Bronchial epithelial cell (primary cell): Measurements from ENCODE around the gene DUSP10. TPM values are rescaled to one million over a fixed set of nuclear protein-coding genes. Genes with fewer than 3 reads are reported as not detected.
A peak's percentile ranks its signal among the peaks of the same experiment; 100 is the strongest.

ENCODE experiments used
- DNase-seq: peaks from one replicate; pipeline ENCODE4 v3.0.0-alpha.2; 2010; ENCODE audit warnings: low read depth
- FAIRE-seq: peaks from 2 replicates; lab custom pipeline; 2011; peaks lifted over from hg19 to GRCh38; lab: Jason Lieb, UNC
- H3K27me3 ChIP-seq: 2 replicates; pipeline ENCODE4 v1.5.1; 2011; ENCODE audit warnings: low read length; ENCODE audit not compliant: control insufficient read depth, insufficient read depth
- H3K36me3 ChIP-seq: 2 replicates; pipeline ENCODE4 v1.5.1; 2011; ENCODE audit warnings: low read length; ENCODE audit not compliant: control insufficient read depth, insufficient read depth
- H3K4me3 ChIP-seq: 2 replicates; pipeline ENCODE4 v1.5.1; 2011; ENCODE audit warnings: mild to moderate bottlenecking, low read depth, low read length, control low read depth
- total RNA-seq: library from RNA; depleted of rRNA; stranded (reverse); fragments of >200 nt; gene quantifications from 2 replicates; pipeline ENCODE4 v1.2.1, GENCODE V29; 2014
- TF ChIP-seq, protein P1 (sequence below): IDR thresholded peaks from 2 replicates; pipeline ENCODE4 v1.5.1; 2011; ENCODE audit warnings: mild to moderate bottlenecking, moderate library complexity, low read length, control low read depth, inconsistent platforms; ENCODE audit not compliant: insufficient read depth, severe bottlenecking

DUSP10 gene
- total RNA-seq, 1 donor from 2014 or later, result 36.6 TPM

GRCh38 chr1:221714227-221715152 is 27.4 kb downstream of the DUSP10 start:
- TF ChIP-seq, protein P1, sequence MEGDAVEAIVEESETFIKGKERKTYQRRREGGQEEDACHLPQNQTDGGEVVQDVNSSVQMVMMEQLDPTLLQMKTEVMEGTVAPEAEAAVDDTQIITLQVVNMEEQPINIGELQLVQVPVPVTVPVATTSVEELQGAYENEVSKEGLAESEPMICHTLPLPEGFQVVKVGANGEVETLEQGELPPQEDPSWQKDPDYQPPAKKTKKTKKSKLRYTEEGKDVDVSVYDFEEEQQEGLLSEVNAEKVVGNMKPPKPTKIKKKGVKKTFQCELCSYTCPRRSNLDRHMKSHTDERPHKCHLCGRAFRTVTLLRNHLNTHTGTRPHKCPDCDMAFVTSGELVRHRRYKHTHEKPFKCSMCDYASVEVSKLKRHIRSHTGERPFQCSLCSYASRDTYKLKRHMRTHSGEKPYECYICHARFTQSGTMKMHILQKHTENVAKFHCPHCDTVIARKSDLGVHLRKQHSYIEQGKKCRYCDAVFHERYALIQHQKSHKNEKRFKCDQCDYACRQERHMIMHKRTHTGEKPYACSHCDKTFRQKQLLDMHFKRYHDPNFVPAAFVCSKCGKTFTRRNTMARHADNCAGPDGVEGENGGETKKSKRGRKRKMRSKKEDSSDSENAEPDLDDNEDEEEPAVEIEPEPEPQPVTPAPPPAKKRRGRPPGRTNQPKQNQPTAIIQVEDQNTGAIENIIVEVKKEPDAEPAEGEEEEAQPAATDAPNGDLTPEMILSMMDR, result no peak
- no peaks in the 10 kb centered on the region for H3K27me3 ChIP-seq
- no peaks in the 10 kb centered on the region for H3K36me3 ChIP-seq
- no peak overlapping the region for H3K4me3 ChIP-seq
- no peak for FAIRE-seq
- no peak for DNase-seq

DNA sequence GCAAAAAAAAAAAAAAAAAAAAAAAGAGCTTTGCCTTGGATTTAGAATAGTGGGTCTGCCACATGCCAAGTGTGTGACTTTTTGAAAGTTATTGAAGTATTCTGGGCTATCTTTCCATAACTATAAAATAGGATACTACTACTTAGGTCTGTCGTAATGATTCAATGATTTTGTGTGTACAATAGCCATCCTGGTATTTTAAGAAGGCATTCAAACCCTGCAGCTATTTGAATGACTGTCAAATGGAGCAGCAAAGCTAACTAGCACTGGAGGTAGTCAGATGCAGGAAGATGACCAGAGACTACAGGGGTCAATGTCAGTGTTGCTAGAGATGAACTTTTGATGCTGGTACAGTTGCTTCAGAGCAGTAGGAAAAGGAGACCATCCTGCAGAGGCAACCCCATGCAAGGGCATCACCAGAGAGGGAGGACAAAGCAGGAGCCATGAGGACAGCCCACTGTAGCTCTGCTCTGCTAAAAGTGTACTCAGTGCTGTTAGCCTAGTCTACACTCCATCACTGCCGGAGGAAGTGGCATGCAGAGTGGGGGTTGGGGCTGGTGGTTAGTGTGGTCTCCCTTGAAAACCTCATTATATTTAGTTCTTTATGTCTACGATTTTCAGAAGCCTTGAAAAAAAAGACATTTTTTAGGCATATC is 29.0 kb downstream of the DUSP10 start:
- H3K36me3 ChIP-seq, result no peaks in the 10 kb centered on the region
- no peak for DNase-seq
- no peak overlapping the region for H3K4me3 ChIP-seq
- TF ChIP-seq, protein P1, result no peak
- no peaks in the 10 kb centered on the region for H3K27me3 ChIP-seq
- FAIRE-seq, result no peak

GRCh38 chr1:221712198-221712684 is 29.6 kb downstream of the DUSP10 start:
- H3K4me3 ChIP-seq, result no peak overlapping the region
- FAIRE-seq (no peak), DNase-seq (peak; percentile 87)
- no peaks in the 10 kb centered on the region for H3K27me3 ChIP-seq
- H3K36me3 ChIP-seq, result no peaks in the 10 kb centered on the region
- TF ChIP-seq, protein P1, result no peak

GRCh38 chr1:221711656-221712055 is 30.2 kb downstream of the DUSP10 start:
- H3K27me3 ChIP-seq, result no peaks in the 10 kb centered on the region
- TF ChIP-seq, protein P1, result no peak
- FAIRE-seq, result no peak
- no peaks in the 10 kb centered on the region for H3K36me3 ChIP-seq
- H3K4me3 ChIP-seq, result no peak overlapping the region
- DNase-seq, result no peak

GRCh38 chr1:221711063-221711577 is 30.8 kb downstream of the DUSP10 start:
- H3K4me3 ChIP-seq, result no peak overlapping the region
- FAIRE-seq (no peak), DNase-seq (no peak)
- peaks cover under 1% of the 10 kb centered on the region for H3K36me3 ChIP-seq
- TF ChIP-seq, protein P1, result no peak
- no peaks in the 10 kb centered on the region for H3K27me3 ChIP-seq
